ENCODE measurements around the gene SELENOH.
A peak's percentile ranks its signal among the peaks of the same experiment; 100 is the strongest.
"Not testable (repeated sequence)": the region's sequence is repeated elsewhere in the genome, so short reads cannot be mapped to it uniquely, and the experiment has no call there.

SELENOH gene

GRCh38 chr11:57709802-57710367, 31.4 kb upstream of the SELENOH start:
- no peak for DNase-seq (ENCODE audit: low read depth)
- H3K4me3 ChIP-seq (replicated peaks; ENCODE audit: low read depth, low read length) = no peak overlapping the region
- no peak for TF ChIP-seq CTCF (IDR thresholded peaks at IDR 0.05; ENCODE audit: low read length, missing control alignments)

GRCh38 chr11:57711414-57712255, 29.7 kb upstream of the SELENOH start, which contains the start of gene MED19:
TSS of gene MED19 (minus strand) at chr11:57712215. CDS start at chr11:57712179, 36 bp downstream.
- peak; percentile 74 for DNase-seq (ENCODE audit: low read depth)
- TF ChIP-seq CTCF (IDR thresholded peaks at IDR 0.05; ENCODE audit: low read length, missing control alignments) = no peak
- peak within 1 kb of the TSS; percentile 100 for H3K4me3 ChIP-seq (replicated peaks; ENCODE audit: low read depth, low read length)

GRCh38 chr11:57712256-57713150, 28.8 kb upstream of the SELENOH start, which contains the start of gene TMX2:
TSS of gene TMX2 (plus strand) at chr11:57712593. CDS start at chr11:57712619, 26 bp downstream.
- peak within 1 kb of the TSS; percentile 100 for H3K4me3 ChIP-seq (replicated peaks; ENCODE audit: low read depth, low read length)
- TF ChIP-seq CTCF (IDR thresholded peaks at IDR 0.05; ENCODE audit: low read length, missing control alignments) = no peak
- peak; percentile 99 for DNase-seq (ENCODE audit: low read depth)

- H3K4me3 ChIP-seq (replicated peaks; ENCODE audit: low read depth, low read length) = peak overlapping the region; percentile 100
- DNase-seq (ENCODE audit: low read depth) = no peak
- TF ChIP-seq CTCF (IDR thresholded peaks at IDR 0.05; ENCODE audit: low read length, missing control alignments) = no peak
These were observed 27.5 kb upstream of the SELENOH start for GRCh38 chr11:57713835-57714234.

GRCh38 chr11:57716726-57717125, 24.6 kb upstream of the SELENOH start:
- H3K4me3 ChIP-seq (replicated peaks; ENCODE audit: low read depth, low read length); DNase-seq (ENCODE audit: low read depth): not testable (repeated sequence)

GRCh38 chr11:57727185-57727584, 14.1 kb upstream of the SELENOH start:
- DNase-seq (ENCODE audit: low read depth) = no peak
- no peak overlapping the region for H3K4me3 ChIP-seq (replicated peaks; ENCODE audit: low read depth, low read length)

More at GRCh38 chr11:57727185-57727584, 14.1 kb upstream of the SELENOH start:
- TF ChIP-seq CTCF (IDR thresholded peaks at IDR 0.05; ENCODE audit: low read length, missing control alignments) = no peak
